ENCODE results near the gene SUMO4.

SUMO4 gene

GRCh38 chr6:149400050-149400449 is at the start of gene SUMO4:
SUMO4 (plus strand) TSS chr6:149400262; CDS start chr6:149400392, 130 bp downstream.
- no peak for DNase-seq (ENCODE audit: low read depth in 2 of 2)

- DNase-seq (ENCODE audit: low read depth in 2 of 2) = no peak
These were observed 46.1 kb upstream of the SUMO4 start for GRCh38 chr6:149354009-149354408.

- no peak for DNase-seq (ENCODE audit: low read depth in 2 of 2)
These were observed 43.8 kb upstream of the SUMO4 start for GRCh38 chr6:149356081-149356750.

GRCh38 chr6:149357726-149358538 is 42.1 kb upstream of the SUMO4 start:
- DNase-seq (ENCODE audit: low read depth in 2 of 2) = no peak

- no peak for DNase-seq (ENCODE audit: low read depth in 2 of 2)
These were observed 40.6 kb upstream of the SUMO4 start for GRCh38 chr6:149359440-149359839.

- no peak for DNase-seq (ENCODE audit: low read depth in 2 of 2)
These were observed 39.5 kb upstream of the SUMO4 start for GRCh38 chr6:149360536-149360935.

- DNase-seq (ENCODE audit: low read depth in 2 of 2) = no peak
These were observed 37.8 kb upstream of the SUMO4 start for GRCh38 chr6:149362289-149362688.

- no peak for DNase-seq (ENCODE audit: low read depth in 2 of 2)
These were observed 36.9 kb upstream of the SUMO4 start for GRCh38 chr6:149363154-149363553.

- DNase-seq (ENCODE audit: low read depth in 2 of 2) = no peak
These were observed 35.5 kb upstream of the SUMO4 start for GRCh38 chr6:149364557-149364956.

GRCh38 chr6:149365197-149365596 is 34.9 kb upstream of the SUMO4 start:
- DNase-seq (ENCODE audit: low read depth in 2 of 2) = no peak

- no peak for DNase-seq (ENCODE audit: low read depth in 2 of 2)
These were observed 33.7 kb upstream of the SUMO4 start for GRCh38 chr6:149366267-149366921.

- no peak for DNase-seq (ENCODE audit: low read depth in 2 of 2)
These were observed 32.0 kb upstream of the SUMO4 start for GRCh38 chr6:149368065-149368464.

GRCh38 chr6:149371154-149371553 is 28.9 kb upstream of the SUMO4 start:
- DNase-seq (ENCODE audit: low read depth in 2 of 2) = no peak

- DNase-seq (ENCODE audit: low read depth in 2 of 2) = no peak
These were observed 28.0 kb upstream of the SUMO4 start for GRCh38 chr6:149372062-149372461.

- DNase-seq (ENCODE audit: low read depth in 2 of 2) = no peak
These were observed 26.6 kb upstream of the SUMO4 start for GRCh38 chr6:149373511-149373910.

- DNase-seq (ENCODE audit: low read depth in 2 of 2) = no peak
These were observed 20.1 kb upstream of the SUMO4 start for GRCh38 chr6:149379977-149380376.

GRCh38 chr6:149380523-149380922 is 19.5 kb upstream of the SUMO4 start:
- no peak for DNase-seq (ENCODE audit: low read depth in 2 of 2)

- DNase-seq (ENCODE audit: low read depth in 2 of 2) = no peak
These were observed 16.7 kb upstream of the SUMO4 start for GRCh38 chr6:149383371-149383770.

- DNase-seq (ENCODE audit: low read depth in 2 of 2) = no peak
These were observed 15.6 kb upstream of the SUMO4 start for GRCh38 chr6:149384464-149384863.

- no peak for DNase-seq (ENCODE audit: low read depth in 2 of 2)
These were observed 13.9 kb upstream of the SUMO4 start for GRCh38 chr6:149385998-149386646.

GRCh38 chr6:149387779-149388512 is 12.1 kb upstream of the SUMO4 start:
- no peak for DNase-seq (ENCODE audit: low read depth in 2 of 2)
